Hepatocyte (in vitro differentiated cells): Measurements from ENCODE around the gene MAP2K7.

ENCODE experiments used
- CTCF ChIP-seq: fragments of 200-600 bp; sonication (generic); IDR thresholded peaks from 2 replicates; pipeline ENCODE4 v1.5.1; 2016; ENCODE audit warnings: antibody characterized with exemption, mild to moderate bottlenecking; ENCODE audit not compliant: poor library complexity
- EZH2 ChIP-seq: fragments of 200-600 bp; sonication (generic); IDR thresholded peaks from 2 replicates; pipeline ENCODE4 v1.6.1; 2016; ENCODE audit warnings: antibody characterized with exemption, mild to moderate bottlenecking, borderline replicate concordance
- EZH2phosphoT487 ChIP-seq: fragments of 200-600 bp; sonication (generic); IDR thresholded peaks from one replicate; pipeline ENCODE4 v1.6.1; 2018; ENCODE audit warnings: antibody characterized with exemption, mild to moderate bottlenecking, low read depth, moderate library complexity; ENCODE audit not compliant: unreplicated experiment, severe bottlenecking

- TF ChIP-seq CTCF, result no peak
- TF ChIP-seq EZH2, result no peak
- TF ChIP-seq EZH2phosphoT487, result no peak
Observed at GRCh38 chr19:7933828-7934725, 30.4 kb downstream of the MAP2K7 start.
